ENCODE data around the gene FAM53B. TPM values are rescaled to one million over a fixed set of nuclear protein-coding genes. Genes with fewer than 3 reads are reported as not detected.

The FAM53B gene
- total and polyA plus RNA-seq, 2 experiments from 2014 or later = 2.1 to 10.1 TPM

DNA sequence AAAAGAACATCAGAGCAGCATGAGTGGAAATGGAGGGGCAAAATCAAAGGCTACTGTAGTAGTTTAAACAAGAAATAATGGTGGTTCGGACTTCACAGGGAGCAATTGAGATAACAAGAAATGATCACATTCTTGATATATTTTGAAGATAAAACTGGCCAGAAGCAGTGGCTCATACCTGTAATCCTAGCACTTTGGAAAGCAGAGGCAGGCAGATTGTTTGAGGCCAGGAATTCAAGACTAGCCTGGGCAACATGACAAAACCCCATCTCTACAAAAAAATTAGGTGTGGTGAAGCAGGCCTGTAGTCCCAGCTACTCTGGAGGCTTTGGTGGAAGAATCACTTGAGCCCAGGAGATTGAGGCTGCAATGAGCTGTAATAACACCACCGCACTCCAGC is 24.6 kb upstream of the FAM53B start:
- H3K4me3 ChIP-seq = no peak overlapping the region
- H4K20me1 ChIP-seq (ENCODE audit: insufficient read depth) = no peaks in the 10 kb centered on the region; the same call in 1 of the 2 replicates
- H3K27ac ChIP-seq = no peak overlapping the region
- no peak overlapping the region for H3K9ac ChIP-seq
- no peaks in the 10 kb centered on the region for H3K9me3 ChIP-seq (ENCODE audit: low read depth)
- no peaks in the 10 kb centered on the region for H3F3A ChIP-seq (ENCODE audit: insufficient read depth)
- DNase-seq = no peak
- in situ Hi-C loops (cut with MboI) = no loop called here
- no peaks in the 10 kb centered on the region for H3K9me2 ChIP-seq (ENCODE audit: insufficient read depth)
- H3K27me3 ChIP-seq (replicated peaks; ENCODE audit: insufficient read depth) = no peaks in the 10 kb centered on the region
- no peak overlapping the region for H3K4me2 ChIP-seq (ENCODE audit: unreplicated experiment)
- TF ChIP-seq EZH2phosphoT487 (IDR thresholded peaks at IDR 0.05; ENCODE audit: insufficient read depth, low read depth) (no peak), EZH2 (IDR thresholded peaks at IDR 0.05; ENCODE audit: insufficient read depth, poor library complexity, severe bottlenecking) (no peak)
- WGBS, 2 experiments (ENCODE audit: low coverage in 1 of 2, low lambda C conversion rate in 2 of 2, missing lambda C conversion rate in 2 of 2) = 97 to 100% methylated on average over 1 to 2 of the region's 2 CpGs
- no peak overlapping the region for H2AFZ ChIP-seq
- H3K79me2 ChIP-seq (ENCODE audit: insufficient read depth) = peaks cover 18% of the 10 kb centered on the region; the same call in 1 of the 2 replicates
- peaks cover 11% of the 10 kb centered on the region; the same call in 1 of the 2 replicates for H3K36me3 ChIP-seq (ENCODE audit: low read depth)
- peaks cover 13% of the 10 kb centered on the region for H3K4me1 ChIP-seq (ENCODE audit: insufficient read depth)

- WGBS, 2 experiments (ENCODE audit: low coverage in 1 of 2, low lambda C conversion rate in 2 of 2, missing lambda C conversion rate in 2 of 2) = 93 to 94% methylated on average over 2 of the region's 2 CpGs
- Histone ChIP-seq H3K4me3 (no peak overlapping the region), H3K36me3 (ENCODE audit: low read depth) (peaks cover 19% of the 10 kb centered on the region; the same call in 1 of the 2 replicates), H3K4me2 (ENCODE audit: unreplicated experiment) (peak overlapping the region; percentile 45), H2AFZ (no peak overlapping the region), H3F3A (ENCODE audit: insufficient read depth) (no peaks in the 10 kb centered on the region), H3K27ac (no peak overlapping the region), H3K79me2 (ENCODE audit: insufficient read depth) (peaks cover 1% of the 10 kb centered on the region; the same call in 1 of the 2 replicates), H4K20me1 (ENCODE audit: insufficient read depth) (no peaks in the 10 kb centered on the region), H3K9ac (no peak overlapping the region), H3K9me2 (ENCODE audit: insufficient read depth) (no peaks in the 10 kb centered on the region), H3K9me3 (ENCODE audit: low read depth) (no peaks in the 10 kb centered on the region), H3K4me1 (ENCODE audit: insufficient read depth) (peaks cover 16% of the 10 kb centered on the region), H3K27me3 (replicated peaks; ENCODE audit: insufficient read depth) (no peaks in the 10 kb centered on the region)
- DNase-seq = no peak
- in situ Hi-C loops (cut with MboI) = no loop called here
- TF ChIP-seq EZH2phosphoT487 (IDR thresholded peaks at IDR 0.05; ENCODE audit: insufficient read depth, low read depth) (no peak), EZH2 (IDR thresholded peaks at IDR 0.05; ENCODE audit: insufficient read depth, poor library complexity, severe bottlenecking) (no peak)
Observed at GRCh38 chr10:124765256-124765655, 21.1 kb upstream of the FAM53B start.

DNA sequence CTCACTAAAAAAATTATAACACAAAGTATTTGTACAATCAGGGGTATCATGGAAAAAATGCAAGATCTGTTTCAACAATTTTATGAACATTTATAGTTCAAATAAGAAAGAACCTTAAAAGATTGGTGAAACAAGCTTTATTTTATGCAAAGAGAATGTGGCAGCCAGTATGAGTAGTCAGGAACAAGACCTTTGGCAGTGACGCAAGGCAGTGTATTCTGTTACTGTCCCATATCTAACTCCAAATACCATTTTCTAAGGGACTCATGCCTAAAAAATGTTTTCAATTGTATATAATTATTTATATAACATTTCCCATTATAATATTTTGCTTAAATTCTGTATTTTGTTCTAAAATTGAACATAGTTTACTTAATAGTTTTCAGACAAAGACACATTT is 19.1 kb upstream of the FAM53B start:
- Histone ChIP-seq H3K4me1 (ENCODE audit: insufficient read depth) (peaks cover 16% of the 10 kb centered on the region), H3K36me3 (ENCODE audit: low read depth) (peaks cover 33% of the 10 kb centered on the region; the same call in 1 of the 2 replicates), H3K4me3 (no peak overlapping the region), H4K20me1 (ENCODE audit: insufficient read depth) (no peaks in the 10 kb centered on the region), H3K79me2 (ENCODE audit: insufficient read depth) (peaks cover 5% of the 10 kb centered on the region; the same call in 1 of the 2 replicates), H3K9me2 (ENCODE audit: insufficient read depth) (no peaks in the 10 kb centered on the region), H2AFZ (no peak overlapping the region), H3K9ac (no peak overlapping the region), H3K4me2 (ENCODE audit: unreplicated experiment) (no peak overlapping the region), H3K27ac (no peak overlapping the region), H3F3A (ENCODE audit: insufficient read depth) (no peaks in the 10 kb centered on the region), H3K27me3 (replicated peaks; ENCODE audit: insufficient read depth) (no peaks in the 10 kb centered on the region), H3K9me3 (ENCODE audit: low read depth) (no peaks in the 10 kb centered on the region)
- in situ Hi-C loops (cut with MboI) = no loop called here
- DNase-seq = peak; percentile 45
- WGBS, 2 experiments (ENCODE audit: low coverage in 1 of 2, low lambda C conversion rate in 2 of 2, missing lambda C conversion rate in 2 of 2) = 91 to 100% methylated on average over 1 of the region's 1 CpG
- TF ChIP-seq EZH2phosphoT487 (IDR thresholded peaks at IDR 0.05; ENCODE audit: insufficient read depth, low read depth) (no peak), EZH2 (IDR thresholded peaks at IDR 0.05; ENCODE audit: insufficient read depth, poor library complexity, severe bottlenecking) (no peak)

DNA sequence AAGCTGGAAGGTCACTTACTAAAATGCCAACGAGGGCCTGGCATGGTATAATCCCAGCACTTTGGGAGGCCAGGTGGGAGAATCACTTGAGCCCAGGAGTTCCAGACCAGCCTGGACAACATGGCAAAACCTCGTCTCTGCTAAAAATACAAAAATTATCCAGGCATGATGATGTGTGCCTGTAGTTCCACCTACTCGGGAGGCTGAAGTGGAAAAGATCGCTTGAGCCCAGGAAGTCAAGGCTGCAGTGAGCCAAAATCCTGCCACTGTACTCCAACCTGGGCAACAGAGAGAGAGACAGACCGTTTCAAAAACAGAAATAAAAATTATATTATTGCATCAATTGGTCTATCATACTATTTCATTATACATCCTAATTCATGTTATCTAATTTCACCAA is 18.1 kb upstream of the FAM53B start:
- H3K36me3 ChIP-seq (ENCODE audit: low read depth) = peaks cover 33% of the 10 kb centered on the region; the same call in 1 of the 2 replicates
- no peaks in the 10 kb centered on the region for H3K9me3 ChIP-seq (ENCODE audit: low read depth)
- no peak overlapping the region for H3K4me2 ChIP-seq (ENCODE audit: unreplicated experiment)
- H4K20me1 ChIP-seq (ENCODE audit: insufficient read depth) = no peaks in the 10 kb centered on the region
- H2AFZ ChIP-seq = no peak overlapping the region
- no peaks in the 10 kb centered on the region for H3F3A ChIP-seq (ENCODE audit: insufficient read depth)
- no peak overlapping the region for H3K4me3 ChIP-seq
- TF ChIP-seq EZH2phosphoT487 (IDR thresholded peaks at IDR 0.05; ENCODE audit: insufficient read depth, low read depth) = no peak
- no peak for TF ChIP-seq EZH2 (IDR thresholded peaks at IDR 0.05; ENCODE audit: insufficient read depth, poor library complexity, severe bottlenecking)
- no peaks in the 10 kb centered on the region for H3K9me2 ChIP-seq (ENCODE audit: insufficient read depth)
- WGBS, 2 experiments (ENCODE audit: low coverage in 1 of 2, low lambda C conversion rate in 2 of 2, missing lambda C conversion rate in 2 of 2) = 91 to 93% methylated on average over 5 of the region's 5 CpGs
- DNase-seq = no peak
- in situ Hi-C loops (cut with MboI) = no loop called here
- no peaks in the 10 kb centered on the region for H3K27me3 ChIP-seq (replicated peaks; ENCODE audit: insufficient read depth)
- H3K4me1 ChIP-seq (ENCODE audit: insufficient read depth) = peaks cover 16% of the 10 kb centered on the region
- no peak overlapping the region for H3K27ac ChIP-seq
- H3K9ac ChIP-seq = no peak overlapping the region
- H3K79me2 ChIP-seq (ENCODE audit: insufficient read depth) = peaks cover 5% of the 10 kb centered on the region; the same call in 1 of the 2 replicates
